Raji (cell line): Measurements from ENCODE around the gene GARNL3.

Experiments used
- POLR2A ChIP-seq: IDR thresholded peaks from 2 replicates; pipeline ENCODE4 v1.6.1; 2011; ENCODE audit warnings: low read depth, low read length, control low read depth; ENCODE audit not compliant: insufficient read depth

GARNL3 gene

GRCh38 chr9:127341152-127341551 lies 76.6 kb downstream of the GARNL3 start:
- TF ChIP-seq POLR2A = no peak

- TF ChIP-seq POLR2A = no peak
These were observed 79.9 kb downstream of the GARNL3 start for GRCh38 chr9:127344368-127345000.

GRCh38 chr9:127345566-127345965 lies 81.0 kb downstream of the GARNL3 start:
- TF ChIP-seq POLR2A = no peak

DNA sequence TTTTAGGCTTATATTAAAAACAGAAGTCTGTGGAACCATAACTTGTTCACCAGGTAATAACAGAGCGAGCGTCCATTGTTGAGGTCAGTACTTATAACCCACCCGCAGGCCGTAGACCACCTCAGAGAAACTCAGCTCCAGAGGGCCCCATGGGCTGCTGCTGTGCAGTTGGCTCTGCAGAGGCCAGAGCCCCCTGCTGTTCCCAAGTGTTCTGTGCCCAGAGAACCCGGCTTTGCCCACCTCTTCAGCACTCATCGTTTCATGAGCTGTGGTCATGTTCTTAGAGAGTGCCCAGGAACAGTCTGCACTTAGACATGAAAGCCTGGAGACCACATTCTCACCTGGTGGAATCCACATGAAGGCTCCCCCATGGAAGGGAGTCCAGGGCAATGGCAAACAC lies 82.0 kb downstream of the GARNL3 start:
- no peak for TF ChIP-seq POLR2A

GRCh38 chr9:127347831-127348776 lies 83.5 kb downstream of the GARNL3 start:
- no peak for TF ChIP-seq POLR2A

DNA sequence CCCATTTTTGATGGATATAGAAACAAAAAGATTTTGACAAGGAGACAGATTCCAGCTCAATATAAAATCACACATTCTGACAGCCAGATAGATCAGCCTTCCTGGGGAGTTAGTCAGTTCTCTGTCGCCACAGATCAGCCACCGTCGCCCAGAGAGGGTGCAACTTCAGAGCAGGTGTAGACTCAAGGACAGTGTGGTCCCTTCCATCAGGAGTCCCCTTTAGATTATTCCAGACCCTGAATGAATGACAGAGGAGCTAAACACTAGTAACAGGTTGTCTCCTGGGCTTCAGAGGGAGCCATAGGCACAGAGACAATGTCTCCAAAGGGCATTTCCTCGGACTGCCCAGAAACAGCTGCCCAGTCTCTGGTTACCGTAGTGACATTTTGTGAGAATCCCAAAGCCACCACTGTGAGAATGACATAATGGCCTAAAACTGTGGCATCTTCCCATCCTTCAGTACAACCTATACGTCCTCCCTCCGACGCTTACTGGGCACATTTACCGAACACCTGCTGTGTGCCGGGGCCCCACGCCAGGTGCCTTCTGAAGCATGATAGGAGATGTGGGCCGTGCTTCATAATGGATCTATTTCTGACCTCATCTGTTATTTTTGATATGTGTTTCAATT lies 85.0 kb downstream of the GARNL3 start:
- TF ChIP-seq POLR2A = no peak

DNA sequence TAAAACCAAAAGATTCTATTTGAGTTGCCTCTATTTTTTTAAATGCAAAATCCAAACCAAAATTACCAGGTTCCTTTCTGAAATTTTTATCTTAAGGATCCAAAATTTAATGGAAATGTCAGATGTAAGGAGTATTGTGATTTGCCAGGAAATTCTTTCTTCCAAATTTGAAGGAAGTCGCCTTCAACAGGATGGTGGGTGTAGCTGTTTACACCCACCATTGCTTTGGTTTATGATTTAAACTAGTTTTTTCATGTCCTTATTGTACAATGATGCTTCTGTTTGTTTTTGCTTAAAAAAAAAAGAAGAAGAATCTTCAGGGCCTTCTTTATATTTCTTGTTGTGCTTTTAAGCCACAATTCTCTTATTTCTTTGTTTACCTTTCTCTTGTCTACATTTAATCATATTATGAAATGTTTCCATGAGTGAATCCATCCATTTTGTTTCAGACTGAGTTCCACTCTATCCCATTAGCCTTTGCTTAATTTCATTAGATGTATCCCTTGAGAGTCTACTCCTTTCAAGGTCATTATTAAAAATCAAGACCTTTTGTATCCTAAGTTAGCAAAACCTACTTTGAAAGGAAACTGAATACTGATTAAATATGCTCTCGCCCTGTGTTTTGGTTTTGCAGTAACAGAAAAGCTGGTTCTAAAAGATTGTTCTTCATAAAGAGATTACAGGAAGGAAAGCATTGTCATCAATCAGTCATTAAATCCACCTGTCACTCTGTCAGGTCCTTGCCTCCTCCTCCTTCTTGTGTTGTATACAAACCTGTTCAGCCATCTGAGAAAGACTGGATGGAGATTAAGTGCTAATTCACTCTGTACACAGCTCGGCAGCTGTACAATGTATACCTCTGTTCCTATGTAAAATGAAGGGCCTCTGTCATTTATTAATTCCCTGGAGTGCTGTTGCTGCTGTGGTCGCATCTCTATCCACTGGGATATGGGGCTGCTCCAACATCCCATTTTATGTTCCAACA lies 86.9 kb downstream of the GARNL3 start:
- no peak for TF ChIP-seq POLR2A

GRCh38 chr9:127353882-127354281 lies 89.3 kb downstream of the GARNL3 start:
- TF ChIP-seq POLR2A = no peak

DNA sequence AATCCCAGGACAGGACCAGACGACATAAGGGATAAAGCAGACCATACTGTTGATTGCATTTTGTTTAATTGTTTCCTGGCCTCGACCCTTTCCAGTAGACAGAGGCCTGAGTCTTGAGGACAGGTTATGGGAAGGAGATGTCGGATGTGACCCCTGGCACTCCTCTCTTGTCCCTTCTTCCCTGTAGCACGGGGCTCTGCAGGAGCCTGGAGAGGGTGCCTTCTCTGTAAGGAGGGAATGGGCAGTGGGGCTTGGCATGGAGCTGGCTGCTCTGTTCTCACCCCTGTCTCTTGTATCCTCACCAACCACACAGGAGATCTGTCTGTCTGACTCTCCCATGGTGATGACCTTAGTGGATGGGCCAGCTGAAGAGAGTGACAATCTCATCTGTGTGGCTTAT lies 92.3 kb downstream of the GARNL3 start:
- no peak for TF ChIP-seq POLR2A

GRCh38 chr9:127358023-127358535 lies 93.5 kb downstream of the GARNL3 start:
- no peak for TF ChIP-seq POLR2A

GRCh38 chr9:127358770-127359169 lies 94.2 kb downstream of the GARNL3 start:
- TF ChIP-seq POLR2A = no peak

DNA sequence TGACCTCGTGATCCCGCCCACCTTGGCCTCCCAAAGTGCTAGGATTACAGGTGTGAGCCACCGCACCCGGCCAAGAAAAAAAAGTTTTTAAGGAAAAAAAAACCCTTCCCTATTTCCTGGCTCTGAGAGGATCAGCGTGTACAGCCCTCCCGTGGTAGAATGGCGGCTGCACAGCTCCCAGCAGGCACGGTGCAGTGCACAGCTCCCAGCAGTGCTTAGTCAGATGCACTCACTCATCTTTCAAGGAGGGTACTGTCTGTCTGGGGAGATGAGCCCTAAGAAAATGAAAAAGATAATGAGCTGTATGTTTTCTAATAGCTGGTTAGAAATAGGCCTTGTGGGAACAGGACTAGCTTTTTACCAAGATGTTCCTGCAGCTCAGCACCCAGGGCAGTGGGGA lies 95.7 kb downstream of the GARNL3 start:
- TF ChIP-seq POLR2A = no peak

- TF ChIP-seq POLR2A = no peak
These were observed 96.3 kb downstream of the GARNL3 start for GRCh38 chr9:127360829-127361228.

DNA sequence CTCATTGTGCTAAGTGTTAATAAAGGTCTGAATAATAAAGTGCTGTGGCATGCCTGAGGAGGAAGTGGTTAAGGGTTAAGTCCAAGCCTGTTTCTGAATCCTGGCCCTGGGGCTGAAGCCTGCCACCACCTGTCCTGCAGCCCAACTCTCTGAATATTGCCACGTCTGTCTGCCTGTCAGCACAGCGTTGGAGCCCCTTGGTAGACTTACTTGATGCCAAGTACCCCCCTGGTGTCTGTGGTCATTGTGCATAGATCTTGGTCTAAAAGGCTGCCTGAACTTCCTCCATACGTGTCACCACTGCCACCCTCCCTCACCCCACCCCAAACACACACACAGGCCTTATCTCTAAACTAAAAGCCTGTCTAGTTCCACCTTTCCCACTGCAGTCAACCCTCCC lies 97.0 kb downstream of the GARNL3 start:
- no peak for TF ChIP-seq POLR2A

- TF ChIP-seq POLR2A = no peak
These were observed 98.3 kb downstream of the GARNL3 start for GRCh38 chr9:127362829-127363228.

GRCh38 chr9:127365461-127365860 lies 100.9 kb downstream of the GARNL3 start:
- no peak for TF ChIP-seq POLR2A
